HFF-Myc (cell line): ENCODE data around the gene AGAP1.

Experiments
- DNase-seq: peaks from one replicate; pipeline ENCODE4 v3.0.0-alpha.2; 2011; ENCODE audit warnings: low read depth; ENCODE audit errors: extremely low read depth
- H3K4me3 ChIP-seq: replicated peaks from 2 replicates; pipeline ENCODE4 v1.5.1; 2011; ENCODE audit warnings: low read depth, mild to moderate bottlenecking, control low read depth, low read length
- TF ChIP-seq, protein P1 (sequence below): IDR thresholded peaks from 2 replicates; pipeline ENCODE4 v1.5.1; 2012; ENCODE audit warnings: mild to moderate bottlenecking, low read depth, low read length, control low read depth; ENCODE audit errors: missing control alignments

AGAP1 gene

DNA sequence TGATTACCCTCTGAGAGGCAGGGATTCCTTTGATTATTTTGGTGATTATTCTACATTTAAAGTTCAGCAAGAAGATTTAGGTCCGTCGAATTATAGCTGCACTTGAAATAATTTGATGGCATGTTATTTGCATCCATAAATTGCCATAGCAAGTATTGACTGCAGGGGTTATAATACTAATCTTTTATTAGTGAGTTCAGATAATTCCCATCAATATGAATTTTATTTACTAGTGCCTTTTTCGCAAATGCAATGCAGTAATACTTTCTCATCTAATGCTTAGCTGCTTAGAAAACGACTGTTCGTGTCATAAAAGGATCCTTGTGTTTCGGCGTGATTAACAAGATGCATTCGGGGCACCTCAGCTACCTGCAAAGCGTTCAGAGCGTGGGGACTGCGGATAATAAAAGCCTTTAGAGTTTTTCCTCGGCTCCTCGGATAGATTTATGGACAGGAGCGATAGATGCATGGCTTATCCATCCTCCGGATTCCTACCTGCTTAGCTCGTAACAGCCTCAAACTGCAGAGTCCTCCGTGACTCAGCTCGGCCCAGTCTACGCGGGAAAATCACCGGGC lies 676.8 kb downstream of the AGAP1 start:
- TF ChIP-seq, protein P1, sequence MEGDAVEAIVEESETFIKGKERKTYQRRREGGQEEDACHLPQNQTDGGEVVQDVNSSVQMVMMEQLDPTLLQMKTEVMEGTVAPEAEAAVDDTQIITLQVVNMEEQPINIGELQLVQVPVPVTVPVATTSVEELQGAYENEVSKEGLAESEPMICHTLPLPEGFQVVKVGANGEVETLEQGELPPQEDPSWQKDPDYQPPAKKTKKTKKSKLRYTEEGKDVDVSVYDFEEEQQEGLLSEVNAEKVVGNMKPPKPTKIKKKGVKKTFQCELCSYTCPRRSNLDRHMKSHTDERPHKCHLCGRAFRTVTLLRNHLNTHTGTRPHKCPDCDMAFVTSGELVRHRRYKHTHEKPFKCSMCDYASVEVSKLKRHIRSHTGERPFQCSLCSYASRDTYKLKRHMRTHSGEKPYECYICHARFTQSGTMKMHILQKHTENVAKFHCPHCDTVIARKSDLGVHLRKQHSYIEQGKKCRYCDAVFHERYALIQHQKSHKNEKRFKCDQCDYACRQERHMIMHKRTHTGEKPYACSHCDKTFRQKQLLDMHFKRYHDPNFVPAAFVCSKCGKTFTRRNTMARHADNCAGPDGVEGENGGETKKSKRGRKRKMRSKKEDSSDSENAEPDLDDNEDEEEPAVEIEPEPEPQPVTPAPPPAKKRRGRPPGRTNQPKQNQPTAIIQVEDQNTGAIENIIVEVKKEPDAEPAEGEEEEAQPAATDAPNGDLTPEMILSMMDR, result no peak
- no peak for DNase-seq
- H3K4me3 ChIP-seq, result no peak overlapping the region

DNA sequence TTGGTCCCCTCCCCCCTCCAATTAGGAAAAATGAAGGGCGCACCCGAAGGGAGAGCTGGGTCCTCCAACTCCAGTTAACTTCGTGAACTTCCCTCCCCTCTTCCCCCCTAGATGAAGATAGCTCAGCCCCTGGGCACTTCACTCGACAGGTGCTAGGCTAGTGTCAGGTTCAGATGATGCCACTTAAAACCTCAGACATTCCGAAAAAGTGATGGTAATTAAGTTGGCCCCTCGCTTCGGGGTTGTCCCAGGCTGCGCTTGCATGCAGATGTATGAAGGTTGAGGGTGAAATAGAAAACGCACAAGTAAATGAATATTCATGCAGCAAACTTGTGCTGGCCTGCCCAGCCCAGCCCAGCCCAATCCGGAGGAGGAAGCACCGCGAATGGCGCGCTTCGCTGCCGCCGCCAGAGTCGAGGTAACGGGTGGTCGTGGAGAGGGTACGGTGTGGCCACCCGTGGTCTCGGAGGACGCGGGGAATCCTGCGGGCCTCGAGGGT lies 677.4 kb downstream of the AGAP1 start:
- TF ChIP-seq, protein P1, result no peak
- H3K4me3 ChIP-seq, result no peak overlapping the region
- no peak for DNase-seq

DNA sequence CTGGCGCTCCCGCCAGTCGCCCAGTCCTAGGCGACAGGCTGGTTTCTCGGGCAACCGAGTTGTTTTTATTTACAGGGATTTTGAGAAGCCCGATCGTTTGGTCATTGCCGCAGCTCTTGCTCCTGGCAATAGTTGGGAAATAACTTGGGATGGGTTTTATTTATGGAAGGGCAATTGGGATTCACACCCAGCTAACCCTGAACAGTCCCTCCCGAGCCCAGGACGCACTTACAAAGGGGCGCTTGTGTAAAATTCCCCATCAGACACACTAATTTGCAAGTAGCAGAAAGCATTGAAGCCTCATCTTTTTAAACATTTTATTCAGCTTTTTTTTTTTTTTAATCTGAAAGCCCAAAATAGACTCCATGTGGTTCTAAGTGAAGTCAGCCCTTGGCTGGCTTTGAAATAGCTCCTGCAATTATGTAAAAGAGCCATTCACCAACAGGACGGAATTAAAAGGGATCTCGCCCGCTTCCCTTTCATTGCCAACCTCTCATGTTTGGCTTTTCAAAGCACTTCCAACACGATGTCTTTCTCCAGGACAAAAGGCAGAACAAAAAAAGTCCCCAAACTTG lies 677.9 kb downstream of the AGAP1 start:
- no peak overlapping the region for H3K4me3 ChIP-seq

DNA sequence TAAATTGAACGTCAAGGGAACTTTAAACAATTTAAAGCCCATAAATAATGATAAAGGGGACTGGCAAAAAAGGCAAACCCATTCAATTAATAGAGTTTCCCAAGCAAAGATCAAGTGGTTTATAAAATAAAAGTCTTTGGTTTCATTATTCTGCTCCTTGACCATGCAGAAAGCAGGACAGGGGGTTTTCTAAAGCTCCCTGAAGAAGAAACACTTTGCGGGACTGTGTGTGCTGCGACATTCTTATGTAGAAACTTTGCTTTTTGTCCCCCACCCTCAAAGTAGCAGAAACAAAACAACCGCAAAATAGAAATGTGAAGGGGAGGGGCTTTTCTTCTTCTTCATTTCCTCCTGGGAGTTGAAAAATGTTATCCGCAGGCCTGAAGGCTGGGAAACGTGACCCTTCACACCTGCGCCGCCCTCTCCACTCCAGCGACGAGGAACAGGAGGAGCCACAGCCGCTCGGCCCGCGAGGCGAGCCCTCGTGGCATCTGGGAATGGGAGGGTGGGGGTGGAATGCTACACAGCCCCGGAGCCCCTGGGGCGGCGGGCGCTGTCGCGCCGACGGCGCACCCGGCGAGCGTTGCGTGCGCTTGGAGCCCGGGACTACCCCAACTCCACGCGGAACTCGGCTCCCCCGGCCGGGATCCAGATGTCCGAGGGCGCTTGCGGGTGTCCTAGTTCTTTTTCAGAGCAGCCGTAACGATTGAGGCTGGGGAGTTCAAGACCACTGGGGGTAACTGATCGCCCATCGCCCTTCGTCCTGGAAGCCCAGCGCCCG lies 678.6 kb downstream of the AGAP1 start:
- H3K4me3 ChIP-seq, result no peak overlapping the region
- no peak for DNase-seq
- TF ChIP-seq, protein P1, result no peak

More for the DNA sequence above, 677.9 kb downstream of the AGAP1 start:
- TF ChIP-seq, protein P1, result no peak
- no peak for DNase-seq

DNA sequence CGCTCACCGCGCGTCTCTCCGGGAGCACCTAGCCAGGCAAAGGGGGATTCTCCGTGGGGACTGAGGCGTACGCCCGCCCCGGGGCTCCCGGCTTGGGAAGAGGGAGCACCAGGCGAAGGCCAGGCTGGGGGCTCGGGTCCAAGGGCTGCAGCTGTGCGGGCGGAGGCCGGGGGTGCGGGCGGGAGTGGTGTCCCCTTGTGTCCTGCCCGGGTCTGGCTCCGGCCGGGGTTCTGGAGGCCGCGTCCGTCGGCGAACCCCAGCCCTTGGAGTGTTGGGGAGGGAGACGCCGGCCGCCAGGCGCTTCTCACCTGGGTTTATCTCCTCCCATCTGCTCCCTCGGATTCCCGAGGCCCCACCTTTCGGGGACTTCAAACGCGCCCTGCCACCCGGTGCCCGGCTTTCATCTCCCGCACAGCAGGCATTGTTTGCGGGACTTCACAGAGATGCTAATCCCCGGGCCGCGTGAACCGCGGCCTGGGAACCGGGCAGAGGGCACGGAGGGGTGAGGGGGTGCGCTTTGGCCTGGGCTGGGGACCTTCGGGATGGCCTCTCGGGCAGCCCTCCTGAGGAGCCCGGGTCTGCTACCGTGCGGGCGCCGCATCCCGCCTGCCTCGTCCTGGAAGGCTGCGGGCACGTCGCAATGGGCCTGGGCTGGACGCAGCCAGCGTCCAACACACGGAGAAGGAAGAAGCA lies 679.3 kb downstream of the AGAP1 start:
- TF ChIP-seq, protein P1, result no peak
- H3K4me3 ChIP-seq, result no peak overlapping the region
- DNase-seq, result no peak

DNA sequence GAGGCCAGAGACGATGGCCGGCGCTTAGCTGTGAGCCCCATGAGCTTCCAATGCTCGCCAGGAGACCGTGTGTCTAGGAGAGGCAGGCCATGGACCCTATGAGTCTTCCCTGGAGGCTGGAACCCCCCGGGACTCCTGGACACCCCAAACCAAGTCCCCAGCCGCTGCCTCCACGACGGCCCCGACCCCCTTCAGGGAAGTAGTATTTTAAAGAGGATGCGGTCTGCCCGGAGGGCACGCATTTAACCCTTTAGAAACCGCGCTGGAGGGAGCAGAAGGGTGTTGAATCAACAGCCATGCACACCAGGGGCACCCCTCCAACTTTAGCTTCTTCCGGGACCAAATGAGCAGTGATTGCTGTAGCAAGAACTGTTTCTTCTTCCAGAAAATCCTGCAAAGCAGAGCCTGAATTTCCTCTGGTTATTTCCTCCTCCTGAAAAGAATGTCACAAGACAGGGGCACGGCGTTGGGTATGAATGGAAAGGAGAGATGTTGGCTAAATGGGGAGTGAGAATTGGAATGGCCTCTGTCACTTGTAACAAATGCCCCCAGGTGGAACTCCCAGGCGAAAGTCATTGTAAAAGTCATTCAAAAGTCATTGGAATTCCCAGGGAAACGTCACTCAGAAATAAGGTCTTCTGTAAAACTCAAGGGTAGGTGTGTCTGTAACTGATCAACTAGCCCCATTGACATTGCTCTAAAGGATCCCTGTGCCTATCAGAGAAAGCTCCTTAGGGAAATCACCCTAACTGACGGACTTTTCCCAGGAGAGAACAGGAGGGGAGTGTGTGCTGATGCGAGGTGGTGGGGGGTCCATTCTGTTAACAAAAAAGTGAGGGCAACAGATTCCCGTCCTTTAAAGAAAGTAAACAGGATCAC lies 680.1 kb downstream of the AGAP1 start:
- DNase-seq, result no peak
- no peak overlapping the region for H3K4me3 ChIP-seq
- TF ChIP-seq, protein P1, result no peak
